Measurements from ENCODE around the gene SEC14L5.
"Not testable (repeated sequence)": the region's sequence is repeated elsewhere in the genome, so short reads cannot be mapped to it uniquely, and the experiment has no call there.

The SEC14L5 gene

GRCh38 chr16:4966736-4967453 is 8.8 kb downstream of the SEC14L5 start:
- TF ChIP-seq CTCF (IDR thresholded peaks at IDR 0.05; ENCODE audit: control insufficient read depth, extremely low read depth, insufficient read depth) = no peak
- no peak for DNase-seq (ENCODE audit: low read depth)
- H3K4me3 ChIP-seq (ENCODE audit: low read depth, low read length) = no peak overlapping the region

GRCh38 chr16:4968278-4968677 is 10.1 kb downstream of the SEC14L5 start:
- not testable (repeated sequence) for H3K4me3 ChIP-seq (ENCODE audit: low read depth, low read length); DNase-seq (ENCODE audit: low read depth)

- no peak overlapping the region for H3K4me3 ChIP-seq (ENCODE audit: low read depth, low read length)
- no peak for TF ChIP-seq CTCF (IDR thresholded peaks at IDR 0.05; ENCODE audit: control insufficient read depth, extremely low read depth, insufficient read depth)
- no peak for DNase-seq (ENCODE audit: low read depth)
Measured at GRCh38 chr16:4968879-4969483, 10.9 kb downstream of the SEC14L5 start.

GRCh38 chr16:4970010-4970409 is 11.9 kb downstream of the SEC14L5 start:
- no peak for DNase-seq (ENCODE audit: low read depth)
- H3K4me3 ChIP-seq (ENCODE audit: low read depth, low read length) = no peak overlapping the region

GRCh38 chr16:4972938-4973587 is 14.9 kb downstream of the SEC14L5 start:
- H3K4me3 ChIP-seq (ENCODE audit: low read depth, low read length) = no peak overlapping the region
- no peak for TF ChIP-seq CTCF (IDR thresholded peaks at IDR 0.05; ENCODE audit: control insufficient read depth, extremely low read depth, insufficient read depth)
- no peak for DNase-seq (ENCODE audit: low read depth)

More at GRCh38 chr16:4970010-4970409, 11.9 kb downstream of the SEC14L5 start:
- TF ChIP-seq CTCF (IDR thresholded peaks at IDR 0.05; ENCODE audit: control insufficient read depth, extremely low read depth, insufficient read depth) = no peak

GRCh38 chr16:4976079-4976478 is 17.9 kb downstream of the SEC14L5 start:
- no peak for TF ChIP-seq CTCF (IDR thresholded peaks at IDR 0.05; ENCODE audit: control insufficient read depth, extremely low read depth, insufficient read depth)
- H3K4me3 ChIP-seq (ENCODE audit: low read depth, low read length) = no peak overlapping the region
- DNase-seq (ENCODE audit: low read depth) = no peak

- TF ChIP-seq CTCF (IDR thresholded peaks at IDR 0.05; ENCODE audit: control insufficient read depth, extremely low read depth, insufficient read depth) = no peak
- no peak overlapping the region for H3K4me3 ChIP-seq (ENCODE audit: low read depth, low read length)
- DNase-seq (ENCODE audit: low read depth) = no peak
Measured at GRCh38 chr16:4976611-4977145, 18.5 kb downstream of the SEC14L5 start.

All from LNCaP clone FGC (cell line).